Measurements from ENCODE around the gene ZSCAN5C.
"Not testable (repeated sequence)": the region's sequence is repeated elsewhere in the genome, so short reads cannot be mapped to it uniquely, and the experiment has no call there.

ZSCAN5C gene

DNA sequence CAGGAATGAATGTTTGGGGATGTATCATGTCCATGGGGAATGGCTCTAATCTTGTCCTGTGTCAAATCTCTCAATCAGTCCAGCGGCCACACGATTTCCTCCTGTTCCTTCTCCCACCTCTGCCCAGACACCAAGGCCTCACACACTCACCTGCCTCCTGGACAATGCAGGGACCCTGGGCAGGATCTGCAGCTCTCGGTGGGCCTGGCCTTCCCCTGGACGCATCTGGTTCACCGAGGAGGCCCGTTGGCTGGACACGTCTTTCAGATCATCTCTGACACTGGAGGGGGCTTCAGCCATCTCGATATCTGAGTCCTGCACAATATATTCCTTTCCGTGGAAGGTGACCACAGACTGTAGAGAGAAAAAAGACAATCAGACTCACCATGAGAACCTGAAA lies 21.4 kb downstream of the ZSCAN5C start:
- no peak overlapping the region for H2AFZ ChIP-seq
- no peaks in the 10 kb centered on the region for H3K79me2 ChIP-seq
- H3K4me1 ChIP-seq = no peaks in the 10 kb centered on the region
- no peak overlapping the region for H3K27ac ChIP-seq
- H3K4me2 ChIP-seq (ENCODE audit: low read length) = no peak overlapping the region
- H3K9me3 ChIP-seq (ENCODE audit: control insufficient read depth, low read length) = no peaks in the 10 kb centered on the region
- no peak for TF ChIP-seq CTCF (IDR thresholded peaks at IDR 0.05)
- H3K9ac ChIP-seq = no peak overlapping the region
- no peak overlapping the region for H3K4me3 ChIP-seq (ENCODE audit: low read depth, low read length)
- no peaks in the 10 kb centered on the region for H3K27me3 ChIP-seq (ENCODE audit: control insufficient read depth, insufficient read depth, low read length)
- no peaks in the 10 kb centered on the region for H3K36me3 ChIP-seq (ENCODE audit: control insufficient read depth, insufficient read depth, low read length)

DNA sequence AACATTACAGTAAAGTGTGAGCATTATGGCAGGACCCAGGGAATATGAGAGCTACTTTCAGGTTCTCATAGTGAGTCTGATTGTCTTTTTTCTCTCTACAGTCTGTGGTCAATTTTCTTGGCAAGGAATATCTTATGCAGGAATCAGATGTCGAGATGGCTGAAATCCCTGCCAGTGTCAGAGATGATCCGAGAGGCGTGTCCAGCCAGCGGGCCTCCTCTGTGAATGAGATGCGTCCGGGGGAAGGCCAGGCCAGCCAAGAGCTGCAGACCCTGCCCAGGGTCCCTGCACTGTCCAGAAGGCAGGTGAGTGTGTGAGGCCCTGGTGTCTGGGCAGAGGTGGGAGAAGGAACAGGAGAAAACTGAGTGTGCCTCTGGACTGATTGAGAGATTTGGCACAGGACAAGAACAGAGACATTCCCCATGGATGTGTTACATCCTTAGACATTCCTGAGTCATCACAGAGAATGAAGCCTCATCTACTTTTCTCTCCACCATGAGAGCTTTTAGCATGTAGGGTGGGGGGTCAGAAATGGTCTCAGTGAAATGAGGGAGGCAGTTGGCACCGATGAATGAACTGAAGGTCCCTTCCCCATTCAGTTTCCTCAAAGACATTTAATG lies 43.2 kb downstream of the ZSCAN5C start:
- Histone ChIP-seq H3K4me1 (no peaks in the 10 kb centered on the region), H3K9ac (no peak overlapping the region), H2AFZ (no peak overlapping the region), H3K27me3 (ENCODE audit: control insufficient read depth, insufficient read depth, low read length) (no peaks in the 10 kb centered on the region), H3K27ac (no peak overlapping the region), H3K79me2 (no peaks in the 10 kb centered on the region), H3K4me2 (ENCODE audit: low read length) (no peak overlapping the region), H3K9me3 (ENCODE audit: control insufficient read depth, low read length) (no peaks in the 10 kb centered on the region), H3K36me3 (ENCODE audit: control insufficient read depth, insufficient read depth, low read length) (no peaks in the 10 kb centered on the region), H3K4me3 (ENCODE audit: low read depth, low read length) (no peak overlapping the region)
- TF ChIP-seq CTCF (IDR thresholded peaks at IDR 0.05) = no peak

- not testable (repeated sequence) for H3K9ac ChIP-seq; H3K4me3 ChIP-seq (ENCODE audit: low read depth, low read length); H3K27me3 ChIP-seq (ENCODE audit: control insufficient read depth, insufficient read depth, low read length); H3K4me2 ChIP-seq (ENCODE audit: low read length); H2AFZ ChIP-seq; H3K4me1 ChIP-seq; H3K36me3 ChIP-seq (ENCODE audit: control insufficient read depth, insufficient read depth, low read length); H3K9me3 ChIP-seq (ENCODE audit: control insufficient read depth, low read length); H3K79me2 ChIP-seq; H3K27ac ChIP-seq
These were observed 43.7 kb downstream of the ZSCAN5C start for GRCh38 chr19:56245764-56246163.

DNA sequence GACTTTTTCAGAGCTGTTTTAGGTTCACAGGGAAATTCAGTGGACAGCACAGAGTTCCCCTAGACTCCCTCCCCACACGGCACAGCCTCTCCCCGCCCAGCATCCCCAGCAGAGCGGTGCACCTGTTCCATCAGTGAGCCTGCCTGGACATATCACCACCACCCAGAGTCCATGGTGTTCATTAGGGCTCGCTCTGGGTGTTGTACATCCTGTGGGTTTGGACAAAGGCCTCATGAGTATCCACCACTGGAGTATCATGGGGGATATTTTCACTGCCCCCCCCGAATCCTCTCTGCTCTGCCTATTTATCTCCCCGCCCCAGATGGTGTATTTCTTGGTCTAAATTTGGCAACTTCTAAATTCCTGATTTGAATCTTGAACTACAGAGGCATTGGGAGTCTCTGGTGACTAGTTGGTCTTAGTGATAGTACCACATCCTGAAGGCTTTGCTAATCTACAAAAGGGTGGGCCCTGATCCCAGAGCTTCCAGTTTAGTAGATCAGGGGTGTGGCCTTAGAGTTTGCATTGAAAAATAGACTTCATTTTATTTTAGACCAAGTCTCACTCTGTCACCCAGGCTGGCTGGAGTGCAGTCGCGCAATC lies 46.8 kb downstream of the ZSCAN5C start:
- not testable (repeated sequence) for H3K27me3 ChIP-seq (ENCODE audit: control insufficient read depth, insufficient read depth, low read length); H3K4me3 ChIP-seq (ENCODE audit: low read depth, low read length); H2AFZ ChIP-seq; H3K79me2 ChIP-seq; H3K9ac ChIP-seq; H3K4me2 ChIP-seq (ENCODE audit: low read length); H3K36me3 ChIP-seq (ENCODE audit: control insufficient read depth, insufficient read depth, low read length); H3K4me1 ChIP-seq; H3K9me3 ChIP-seq (ENCODE audit: control insufficient read depth, low read length); H3K27ac ChIP-seq

- H3K27ac ChIP-seq = no peak overlapping the region
- peak; percentile 76 for TF ChIP-seq CTCF (IDR thresholded peaks at IDR 0.05)
- no peak overlapping the region for H3K4me2 ChIP-seq (ENCODE audit: low read length)
- no peaks in the 10 kb centered on the region for H3K27me3 ChIP-seq (ENCODE audit: control insufficient read depth, insufficient read depth, low read length)
- no peak overlapping the region for H3K4me3 ChIP-seq (ENCODE audit: low read depth, low read length)
- H3K36me3 ChIP-seq (ENCODE audit: control insufficient read depth, insufficient read depth, low read length) = no peaks in the 10 kb centered on the region
- H2AFZ ChIP-seq = peak overlapping the region; percentile 85
- no peaks in the 10 kb centered on the region for H3K9me3 ChIP-seq (ENCODE audit: control insufficient read depth, low read length)
- H3K9ac ChIP-seq = no peak overlapping the region
- H3K4me1 ChIP-seq = no peaks in the 10 kb centered on the region
- no peaks in the 10 kb centered on the region for H3K79me2 ChIP-seq
These were observed 50.8 kb downstream of the ZSCAN5C start for GRCh38 chr19:56252699-56253422.
